ENCODE results near the gene C19orf25.

Gene C19orf25

DNA sequence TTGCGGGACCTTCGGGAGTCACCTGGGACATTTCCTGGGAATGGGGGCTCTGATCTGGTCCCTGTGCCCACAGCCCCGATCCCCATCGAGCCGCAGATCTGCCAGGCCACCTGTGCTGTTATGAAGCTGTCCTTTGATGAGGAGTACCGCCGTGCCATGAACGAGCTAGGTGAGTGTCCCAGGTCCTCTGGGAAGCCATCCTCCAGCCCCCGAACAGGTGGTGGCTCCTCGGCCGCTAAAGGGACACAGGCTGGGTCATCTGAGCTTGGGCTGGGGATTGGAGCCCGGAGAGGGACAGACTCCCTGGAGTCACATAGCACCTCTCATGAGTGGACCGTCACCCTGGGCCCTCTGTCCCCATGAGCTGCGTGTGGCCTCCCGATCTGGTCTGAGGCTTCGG is 21.1 kb downstream of the C19orf25 start:
- TF ChIP-seq EGR1 (IDR thresholded peaks at IDR 0.05): no peak
- no peak for TF ChIP-seq EP300 (IDR thresholded peaks at IDR 0.05; ENCODE audit: borderline replicate concordance)
- TF ChIP-seq YY1 (IDR thresholded peaks at IDR 0.05; ENCODE audit: low read depth): no peak
- TF ChIP-seq CREB1 (IDR thresholded peaks at IDR 0.05; ENCODE audit: low read depth): no peak
- TF ChIP-seq FOXM1 (IDR thresholded peaks at IDR 0.05; ENCODE audit: borderline replicate concordance, low read depth): no peak
- no peak for TF ChIP-seq TEAD4 (IDR thresholded peaks at IDR 0.05)
- TF ChIP-seq RAD21 (IDR thresholded peaks at IDR 0.05; ENCODE audit: low read depth): no peak
- no peak for TF ChIP-seq TCF12 (IDR thresholded peaks at IDR 0.05; ENCODE audit: low read depth)

DNA sequence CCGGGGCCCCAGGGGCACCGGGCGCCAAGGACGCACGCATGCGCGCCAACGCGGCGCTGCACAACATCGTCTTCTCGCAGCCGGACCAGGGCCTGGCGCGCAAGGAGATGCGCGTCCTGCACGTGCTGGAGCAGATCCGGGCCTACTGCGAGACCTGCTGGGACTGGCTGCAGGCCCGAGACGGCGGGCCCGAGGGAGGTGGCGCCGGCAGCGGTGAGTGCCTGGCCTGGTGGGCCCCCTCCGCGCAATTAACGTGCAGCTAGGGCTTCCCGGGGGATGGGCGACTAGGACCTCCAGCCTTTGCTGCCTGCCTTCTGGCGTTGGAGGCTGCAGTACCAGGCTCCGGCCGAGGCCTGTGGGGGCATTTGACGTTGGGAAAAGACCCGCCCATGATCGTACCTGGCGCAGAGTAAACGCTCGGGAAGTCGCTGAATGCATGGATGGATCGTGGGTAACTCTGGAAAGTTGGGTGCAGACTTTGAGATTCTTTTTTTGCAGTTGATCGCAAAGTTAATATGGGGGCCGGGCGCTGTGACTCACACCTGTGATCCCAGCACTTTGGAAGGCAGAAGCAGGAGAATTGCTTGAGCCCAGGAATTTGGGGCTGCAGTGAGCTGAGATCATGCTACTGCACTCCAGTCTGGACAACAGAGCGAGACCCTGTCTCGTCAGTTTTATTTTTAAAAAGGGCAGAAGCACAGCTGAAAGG is 21.8 kb downstream of the C19orf25 start:
- TF ChIP-seq TCF12 (IDR thresholded peaks at IDR 0.05; ENCODE audit: low read depth): no peak
- TF ChIP-seq ZBTB7A (IDR thresholded peaks at IDR 0.05; ENCODE audit: low read depth): no peak
- TF ChIP-seq, protein P1, sequence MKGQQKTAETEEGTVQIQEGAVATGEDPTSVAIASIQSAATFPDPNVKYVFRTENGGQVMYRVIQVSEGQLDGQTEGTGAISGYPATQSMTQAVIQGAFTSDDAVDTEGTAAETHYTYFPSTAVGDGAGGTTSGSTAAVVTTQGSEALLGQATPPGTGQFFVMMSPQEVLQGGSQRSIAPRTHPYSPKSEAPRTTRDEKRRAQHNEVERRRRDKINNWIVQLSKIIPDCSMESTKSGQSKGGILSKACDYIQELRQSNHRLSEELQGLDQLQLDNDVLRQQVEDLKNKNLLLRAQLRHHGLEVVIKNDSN (IDR thresholded peaks at IDR 0.05): no peak
- TF ChIP-seq RAD21 (IDR thresholded peaks at IDR 0.05; ENCODE audit: low read depth): no peak
- TF ChIP-seq FOXM1 (IDR thresholded peaks at IDR 0.05; ENCODE audit: borderline replicate concordance, low read depth): no peak
- TF ChIP-seq, protein P2, sequence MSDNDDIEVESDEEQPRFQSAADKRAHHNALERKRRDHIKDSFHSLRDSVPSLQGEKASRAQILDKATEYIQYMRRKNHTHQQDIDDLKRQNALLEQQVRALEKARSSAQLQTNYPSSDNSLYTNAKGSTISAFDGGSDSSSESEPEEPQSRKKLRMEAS (IDR thresholded peaks at IDR 0.05): no peak
- TF ChIP-seq CREB1 (IDR thresholded peaks at IDR 0.05; ENCODE audit: low read depth): no peak
- TF ChIP-seq REST (IDR thresholded peaks at IDR 0.05; ENCODE audit: low read depth): no peak

GRCh38 chr19:1456121-1456900 is 22.7 kb downstream of the C19orf25 start:
- TF ChIP-seq TCF12 (IDR thresholded peaks at IDR 0.05; ENCODE audit: low read depth) (0 out of 2 replicates have a peak, but pooled peaks have one; percentile 11), NFIC (IDR thresholded peaks at IDR 0.05) (no peak)
- TF ChIP-seq, protein P2 (IDR thresholded peaks at IDR 0.05): no peak

GRCh38 chr19:1455336-1456120 is 23.5 kb downstream of the C19orf25 start:
- TF ChIP-seq, protein P2 (IDR thresholded peaks at IDR 0.05): peak; percentile 97
- TF ChIP-seq TCF12 (IDR thresholded peaks at IDR 0.05; ENCODE audit: low read depth): no peak

DNA sequence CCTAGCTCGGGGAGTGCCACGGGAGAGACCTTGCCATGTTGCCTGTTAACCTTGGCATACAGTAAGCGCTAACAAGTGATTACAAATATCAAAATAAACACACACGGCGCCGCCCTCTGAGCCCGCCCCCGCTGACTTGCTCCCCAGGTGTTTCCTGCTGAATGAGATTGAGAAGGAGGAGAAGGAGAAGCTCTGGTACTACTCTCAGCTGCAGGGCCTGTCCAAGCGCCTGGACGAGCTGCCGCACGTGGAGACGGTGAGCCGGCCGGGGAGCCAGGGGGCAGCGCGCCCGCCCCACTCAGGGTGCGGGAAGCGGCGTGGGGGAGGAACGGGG is 24.0 kb downstream of the C19orf25 start:
- no peak for TF ChIP-seq FOXM1 (IDR thresholded peaks at IDR 0.05; ENCODE audit: borderline replicate concordance, low read depth)
- no peak for TF ChIP-seq CREB1 (IDR thresholded peaks at IDR 0.05; ENCODE audit: low read depth)
- TF ChIP-seq EGR1 (IDR thresholded peaks at IDR 0.05): 0 out of 2 replicates have a peak, but pooled peaks have one; percentile 36

GRCh38 chr19:1453525-1454364 is 25.3 kb downstream of the C19orf25 start:
- TF ChIP-seq RAD21 (IDR thresholded peaks at IDR 0.05; ENCODE audit: low read depth) (no peak), EGR1 (IDR thresholded peaks at IDR 0.05) (peak; percentile 86), TEAD4 (IDR thresholded peaks at IDR 0.05) (no peak), REST (IDR thresholded peaks at IDR 0.05; ENCODE audit: low read depth) (no peak), TCF12 (IDR thresholded peaks at IDR 0.05; ENCODE audit: low read depth) (no peak), CEBPB (IDR thresholded peaks at IDR 0.05) (no peak), NFIC (IDR thresholded peaks at IDR 0.05) (no peak), EP300 (IDR thresholded peaks at IDR 0.05; ENCODE audit: borderline replicate concordance) (no peak), TAF1 (IDR thresholded peaks at IDR 0.05; ENCODE audit: low read depth) (no peak), FOXM1 (IDR thresholded peaks at IDR 0.05; ENCODE audit: borderline replicate concordance, low read depth) (no peak), CREB1 (IDR thresholded peaks at IDR 0.05; ENCODE audit: low read depth) (no peak), ZBTB7A (IDR thresholded peaks at IDR 0.05; ENCODE audit: low read depth) (no peak; the same call in 1 of the 2 replicates), YY1 (IDR thresholded peaks at IDR 0.05; ENCODE audit: low read depth) (no peak)
- TF ChIP-seq, protein P2 (IDR thresholded peaks at IDR 0.05): peak; percentile 88
- TF ChIP-seq, protein P1 (IDR thresholded peaks at IDR 0.05): peak; percentile 68
